Hematopoietic multipotent progenitor cell treated with erythropoietin and hydrocortisone succinate and interleukin-3 and kit ligand, for 6 days (in vitro differentiated cells): ENCODE data around the gene VEGFC.

ENCODE experiments used
- DNase-seq: peaks from one replicate; pipeline ENCODE4 v3.0.0-alpha.2; 2015

Gene VEGFC

DNA sequence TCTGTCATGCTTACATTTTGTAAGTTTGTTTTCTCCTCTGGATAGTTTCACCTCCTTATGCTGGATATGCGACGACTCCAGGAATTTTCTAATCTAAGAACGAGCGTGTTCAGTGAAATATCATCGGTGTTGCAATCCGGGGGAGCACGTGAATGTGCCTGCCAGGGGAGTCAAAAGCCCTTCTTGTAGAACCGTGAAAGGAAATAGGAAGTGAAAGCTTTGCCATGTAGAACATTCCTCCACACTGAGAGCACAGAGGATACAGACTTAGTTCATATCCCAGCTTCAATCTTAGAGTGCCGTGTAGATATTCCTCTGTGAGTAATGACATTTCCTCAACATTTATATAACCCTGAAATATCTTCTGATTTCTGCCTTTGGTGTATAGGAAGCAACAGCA is 121.2 kb downstream of the VEGFC start:
- no peak for DNase-seq

DNA sequence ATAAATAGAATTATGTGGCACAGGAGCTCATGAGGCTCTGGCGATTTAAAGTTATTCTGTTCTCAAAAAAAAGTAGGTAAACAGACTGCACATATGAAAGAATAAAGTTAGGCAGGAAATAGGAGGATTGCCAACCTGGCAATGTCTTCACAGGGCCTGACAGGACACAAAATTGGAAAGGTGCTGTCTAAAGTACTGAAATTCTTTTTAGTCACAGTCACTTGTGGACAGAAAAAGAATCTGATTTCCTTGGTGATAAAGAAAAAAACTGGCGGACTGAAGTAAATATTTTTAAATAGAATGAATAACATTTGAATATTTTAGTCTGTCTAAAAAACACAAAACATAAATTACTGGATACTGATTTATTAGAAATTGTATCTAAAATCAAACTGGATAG is 124.4 kb downstream of the VEGFC start:
- DNase-seq: no peak

DNA sequence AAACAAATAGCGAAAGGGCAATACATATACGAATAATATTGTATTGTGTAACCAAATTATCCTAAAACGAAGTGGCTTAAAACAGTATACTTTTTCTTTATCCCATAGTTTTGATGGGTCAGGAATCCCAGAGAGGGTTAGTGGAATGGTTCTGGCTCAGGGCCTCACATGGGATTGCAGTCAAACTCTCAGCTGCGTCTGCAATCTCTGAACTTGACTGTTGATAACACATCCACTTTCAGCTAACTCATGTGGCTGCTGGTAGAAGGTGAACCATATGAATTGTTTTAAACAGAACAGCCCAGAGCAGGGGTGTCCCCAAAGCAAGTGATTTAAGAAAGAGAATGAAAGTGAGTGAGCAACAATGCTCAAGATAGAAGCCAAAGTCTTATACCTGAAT is 127.8 kb downstream of the VEGFC start:
- DNase-seq: no peak

DNA sequence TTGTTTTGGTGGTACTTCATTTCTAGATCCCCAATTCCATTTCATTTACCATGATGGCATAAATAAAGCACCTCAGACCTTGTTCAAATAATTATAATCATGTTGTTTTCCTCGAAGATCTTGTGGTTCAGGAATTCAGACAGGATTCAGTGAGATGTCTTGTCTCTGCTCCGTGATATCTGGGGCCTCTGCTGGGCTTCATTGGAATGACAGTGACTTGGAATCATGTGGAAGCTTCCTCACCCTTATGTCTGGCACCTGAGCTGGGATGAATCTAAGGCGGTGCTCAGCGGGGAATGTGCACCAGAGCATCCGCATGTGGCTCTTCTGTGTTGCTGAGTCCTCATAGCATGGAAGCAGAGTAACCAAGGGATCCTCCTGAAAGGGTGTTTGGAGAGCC is 132.2 kb downstream of the VEGFC start:
- DNase-seq: no peak

DNA sequence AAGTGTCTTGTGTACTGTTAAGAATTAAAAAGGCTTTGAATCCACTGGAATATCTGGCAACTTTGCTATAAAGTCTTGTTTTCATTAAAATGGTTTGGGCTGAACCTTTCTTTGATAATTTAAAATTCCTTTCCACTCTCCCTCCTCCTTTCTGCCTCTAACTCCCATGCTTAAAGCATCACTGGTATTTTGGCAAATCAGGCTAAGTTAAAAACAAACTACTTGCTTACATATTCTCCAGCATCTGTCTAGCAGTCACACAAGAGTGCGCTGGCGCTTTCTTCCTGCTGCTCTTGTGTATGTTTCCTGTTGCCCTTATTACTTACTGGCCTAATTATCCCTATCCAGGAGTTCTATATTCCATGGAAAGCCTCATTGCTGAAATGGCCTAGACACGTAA is 136.6 kb downstream of the VEGFC start:
- DNase-seq: no peak

DNA sequence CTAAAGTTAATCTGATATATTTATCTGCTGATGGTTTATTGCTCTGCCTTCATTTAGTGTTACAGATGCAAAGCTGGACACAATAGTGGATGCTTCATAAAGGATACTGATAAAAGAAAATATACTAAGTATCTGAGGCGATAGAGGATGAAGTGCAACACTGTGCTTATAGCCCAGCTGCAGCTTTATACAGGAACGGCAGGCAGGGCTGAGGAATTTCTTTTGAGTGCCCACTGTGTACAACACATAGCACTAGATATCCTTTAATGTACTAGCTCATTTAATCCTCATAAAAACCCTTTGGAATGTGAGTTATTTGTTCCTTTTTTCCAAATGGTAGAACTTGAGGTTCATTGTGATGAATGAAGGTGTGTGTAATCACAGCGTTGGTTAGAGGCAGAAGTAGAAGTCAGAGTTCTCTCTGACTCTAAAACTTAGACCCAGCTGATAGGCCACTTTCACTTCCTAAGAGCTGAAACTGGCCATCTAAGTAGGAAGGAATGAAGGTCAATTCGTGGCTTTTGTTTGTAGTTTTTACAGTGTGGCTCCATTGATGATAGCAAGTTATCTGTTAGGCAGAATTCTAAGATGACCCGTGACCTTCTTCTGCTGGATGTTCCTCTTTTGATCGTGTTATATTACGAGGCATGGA is 138.0 kb downstream of the VEGFC start:
- no peak for DNase-seq

DNA sequence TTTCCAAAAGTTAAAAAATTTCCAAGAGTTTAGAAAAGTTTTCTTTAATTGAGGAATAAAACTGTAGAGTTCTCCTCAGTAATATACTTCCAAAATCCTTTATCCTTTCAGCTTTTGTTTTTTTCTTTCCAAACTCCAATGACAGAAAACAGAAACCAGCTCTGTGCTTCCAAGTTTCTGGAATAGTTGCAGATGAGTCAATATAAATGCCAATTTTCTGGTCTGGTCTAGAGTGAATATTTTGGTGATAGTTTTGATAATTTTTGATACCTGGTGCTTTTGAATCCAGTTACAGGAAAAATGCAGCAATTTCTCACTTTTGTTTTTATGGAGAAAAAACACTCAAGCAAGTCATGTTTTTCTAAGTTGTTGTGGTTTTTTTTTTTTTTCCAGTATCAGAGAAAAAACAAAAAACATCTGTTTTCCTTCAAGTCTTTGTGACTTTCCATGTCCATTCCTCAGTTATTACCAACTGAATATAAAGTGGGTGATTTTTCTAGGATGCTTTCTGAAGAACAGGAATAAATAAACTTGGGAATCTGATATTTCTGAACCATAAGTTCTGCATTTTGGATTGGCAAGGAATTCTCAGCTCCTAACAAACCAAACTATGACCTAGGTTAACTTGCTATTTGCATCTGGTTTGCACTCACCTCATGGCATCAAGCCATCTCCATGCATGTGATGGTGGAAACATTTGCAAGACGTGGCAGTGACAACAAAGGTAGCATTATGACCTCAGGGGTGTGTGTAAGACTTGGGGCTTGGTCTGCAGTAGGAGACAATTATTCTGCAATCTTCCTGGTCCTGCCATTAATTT is 139.1 kb downstream of the VEGFC start:
- DNase-seq: no peak

DNA sequence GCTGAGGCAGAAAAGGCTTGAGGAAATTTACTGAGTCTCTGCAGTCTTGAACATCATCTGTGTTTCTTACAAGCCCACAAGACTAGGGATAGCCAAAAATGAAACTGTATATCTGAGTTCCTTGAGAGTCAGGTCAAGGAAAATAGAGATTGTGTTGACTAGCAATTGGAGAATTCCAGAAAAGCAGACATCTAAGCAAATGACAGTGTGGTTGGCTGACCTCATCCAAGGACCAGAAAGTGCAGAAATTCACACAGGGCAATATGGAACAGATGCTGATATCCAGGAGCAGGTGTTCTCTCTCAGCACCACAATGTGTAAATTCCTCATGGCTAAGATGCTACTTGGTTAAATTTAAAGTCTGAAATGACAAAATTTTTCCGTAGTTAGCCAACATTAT is 146.4 kb downstream of the VEGFC start:
- DNase-seq: no peak

DNA sequence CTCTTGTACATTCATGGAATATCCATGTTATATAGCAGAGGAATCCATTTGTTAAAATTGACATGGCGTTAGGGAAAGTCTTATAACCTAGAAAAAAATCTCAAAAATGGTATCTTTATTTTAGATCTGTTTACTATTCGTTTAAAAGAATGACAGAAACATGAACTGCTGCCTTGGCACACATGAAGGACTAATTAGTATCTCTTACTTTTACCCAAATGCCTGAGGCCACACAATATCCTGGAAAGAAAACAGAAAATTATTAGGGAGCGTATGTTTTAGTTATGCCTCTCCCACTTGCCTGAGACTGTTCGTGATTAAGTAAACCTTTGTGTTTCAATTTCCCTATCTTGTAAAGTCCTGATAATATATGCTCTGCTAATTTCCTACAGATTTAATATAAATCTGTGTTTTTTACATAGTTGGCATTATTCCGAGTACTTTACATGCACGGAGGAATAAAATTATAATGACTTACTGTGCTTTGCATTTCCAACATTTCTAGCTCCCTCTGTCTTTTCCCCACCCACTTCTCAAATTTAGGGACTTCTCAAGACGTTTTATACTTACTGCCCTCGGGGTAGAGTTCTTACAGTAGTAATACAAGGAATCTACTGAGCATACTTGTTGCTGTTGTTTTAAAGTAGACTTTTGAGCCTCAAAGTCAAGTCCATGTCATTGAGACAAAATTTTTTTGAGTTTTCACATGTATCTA is 147.3 kb downstream of the VEGFC start:
- DNase-seq: no peak

DNA sequence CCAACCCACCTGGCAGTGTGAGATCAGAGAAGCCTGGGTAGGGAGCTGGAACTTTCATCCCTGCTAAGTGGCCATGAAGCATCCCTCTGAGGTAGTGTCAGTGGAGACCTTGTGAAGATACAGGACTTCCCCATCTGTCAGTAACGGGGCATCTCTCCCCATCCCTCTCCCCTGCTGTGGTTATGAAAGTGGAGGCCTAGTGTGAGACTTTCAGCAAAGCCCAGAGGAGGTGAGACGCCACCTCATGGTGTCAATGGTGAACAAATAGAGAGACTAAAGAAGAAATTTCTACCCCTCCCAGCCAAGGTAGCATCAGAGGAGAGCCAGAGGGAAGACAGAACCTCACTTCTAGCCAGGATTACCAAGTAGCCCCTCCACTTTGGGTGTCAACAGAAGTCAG is 150.2 kb downstream of the VEGFC start:
- DNase-seq: no peak

DNA sequence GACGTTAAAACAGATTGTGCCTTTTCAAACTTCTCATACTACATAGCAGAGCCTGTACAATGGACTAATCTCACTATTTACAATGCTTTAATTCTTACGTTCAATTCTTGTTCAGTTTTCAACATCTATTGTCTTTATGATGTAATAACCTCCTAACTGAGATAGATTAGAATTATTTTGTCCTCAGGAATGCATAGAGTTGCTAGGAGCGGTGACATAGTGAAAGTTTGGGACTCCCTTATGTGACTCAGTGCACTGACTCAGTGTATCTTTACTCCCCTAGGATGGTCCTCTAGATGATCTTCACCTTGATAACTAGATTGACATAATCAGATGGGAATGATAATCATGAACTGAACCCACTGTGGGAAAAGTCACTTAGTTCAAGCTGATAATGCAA is 151.5 kb downstream of the VEGFC start:
- DNase-seq: no peak

DNA sequence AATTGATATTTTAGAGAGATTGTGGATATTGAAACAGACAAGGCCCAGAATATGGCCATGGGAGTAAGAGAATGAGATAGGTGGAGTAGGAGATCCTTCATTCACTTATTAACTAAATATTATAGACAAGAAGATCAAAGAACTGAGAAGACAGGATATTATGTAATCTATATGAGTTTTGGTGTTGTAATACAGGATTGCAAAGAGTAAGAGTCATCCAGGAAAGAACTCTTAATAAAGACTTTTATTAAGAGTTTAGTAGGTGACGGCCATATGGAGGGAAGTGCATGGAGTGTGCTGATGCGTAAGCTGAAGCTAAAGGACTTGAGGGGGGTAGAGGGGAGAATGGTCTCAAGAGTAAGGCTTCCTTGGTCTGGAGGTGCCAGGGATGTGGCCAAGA is 153.7 kb downstream of the VEGFC start:
- no peak for DNase-seq

DNA sequence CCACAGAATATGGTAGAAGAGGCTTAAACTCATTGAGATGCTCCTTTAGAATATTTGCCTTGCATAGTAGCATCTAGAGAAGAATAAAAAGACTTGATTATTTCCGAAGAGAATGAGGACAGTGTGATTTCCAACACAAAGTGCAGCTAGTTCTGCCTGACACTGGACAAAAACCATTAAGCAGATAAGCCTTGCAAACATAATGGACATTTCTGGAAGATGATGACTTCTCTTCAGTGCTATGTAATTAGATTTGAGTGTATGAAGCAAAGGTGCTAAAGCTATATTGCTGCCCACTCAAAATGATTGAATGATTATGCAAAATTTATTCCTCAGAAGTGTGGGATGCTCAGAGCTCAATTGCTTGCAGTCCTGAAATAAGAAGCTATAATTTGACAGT is 156.4 kb downstream of the VEGFC start:
- DNase-seq: no peak

DNA sequence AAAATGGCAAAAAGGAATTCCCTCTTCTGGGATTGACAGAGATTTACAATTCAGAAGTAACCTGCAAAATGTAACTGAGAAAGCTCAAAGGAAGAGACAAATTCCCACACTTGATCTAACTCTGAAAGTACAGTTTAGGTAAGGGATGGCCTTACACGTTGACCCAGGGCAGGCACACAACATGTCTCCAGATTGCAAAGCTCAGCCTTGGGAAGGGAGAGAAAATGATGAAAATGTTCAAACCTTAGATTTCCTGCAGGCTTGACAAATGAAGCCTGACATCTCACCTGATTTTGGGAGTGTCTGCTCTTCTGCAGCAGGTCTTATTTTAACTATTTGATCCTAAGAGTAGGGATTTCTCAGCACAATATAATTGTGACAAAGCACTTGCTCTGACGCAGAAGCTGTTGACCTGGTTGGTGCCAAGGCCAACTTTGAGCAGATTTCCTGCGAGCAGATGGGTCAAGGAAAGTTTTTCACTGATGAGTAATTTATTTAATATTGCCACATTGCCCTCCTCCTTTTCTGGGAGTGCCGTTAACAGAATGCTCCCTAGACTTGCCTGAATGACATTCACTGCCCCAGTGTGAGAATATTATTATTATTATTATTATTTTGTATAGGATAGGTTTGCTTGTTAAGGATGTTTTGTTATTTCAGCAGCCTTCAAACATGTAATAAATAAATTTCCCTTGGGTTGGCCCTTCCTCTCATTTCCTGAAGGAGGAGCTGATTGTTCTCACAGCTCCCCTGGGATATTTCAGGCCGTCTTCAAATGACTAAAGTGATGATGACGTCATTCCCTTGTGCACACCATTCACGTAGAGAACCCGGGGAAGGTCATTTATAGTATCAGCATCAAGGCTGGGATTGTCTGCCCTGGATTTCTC is 157.1 kb downstream of the VEGFC start:
- no peak for DNase-seq
